WERI-Rb-1 (cell line): ENCODE results near the gene TRIM15.
"Not testable (repeated sequence)": the region's sequence is repeated elsewhere in the genome, so short reads cannot be mapped to it uniquely, and the experiment has no call there.

Experiments
- DNase-seq: peaks from one replicate; pipeline ENCODE4 v3.0.0-alpha.2; 2020
- H3K27ac ChIP-seq: fragments of 250-450 bp; sonication (Bioruptor Pico); 2 replicates; pipeline ENCODE4 v1.5.1; 2020; ENCODE audit warnings: mild to moderate bottlenecking, moderate library complexity
- H3K27me3 ChIP-seq: fragments of 250-450 bp; sonication (Bioruptor Pico); 2 replicates; pipeline ENCODE4 v1.5.1; 2021; ENCODE audit warnings: mild to moderate bottlenecking, low read depth, moderate library complexity; ENCODE audit not compliant: insufficient read depth, severe bottlenecking
- H3K36me3 ChIP-seq: fragments of 250-450 bp; sonication (Bioruptor Pico); 2 replicates; pipeline ENCODE4 v1.5.1; 2020; ENCODE audit warnings: mild to moderate bottlenecking, moderate library complexity
- H3K4me3 ChIP-seq: 2 replicates; pipeline ENCODE4 v1.5.1; 2011; ENCODE audit warnings: low read depth, mild to moderate bottlenecking, control low read depth, low read length
- H3K9me3 ChIP-seq: fragments of 250-450 bp; sonication (Bioruptor Pico); 2 replicates; pipeline ENCODE4 v1.5.1; 2021; ENCODE audit warnings: mild to moderate bottlenecking, moderate library complexity; ENCODE audit not compliant: severe bottlenecking
- CTCF ChIP-seq: IDR thresholded peaks from 2 replicates; pipeline ENCODE4 v1.5.1; 2011; ENCODE audit warnings: low read depth, mild to moderate bottlenecking, control low read depth, inconsistent platforms, low read length

The TRIM15 gene

GRCh38 chr6:30135147-30135546, 28.2 kb upstream of the TRIM15 start:
- Histone ChIP-seq H3K4me3 (no peak overlapping the region), H3K9me3 (peaks cover 2% of the 10 kb centered on the region), H3K36me3 (no peaks in the 10 kb centered on the region), H3K27me3 (peaks cover 97% of the 10 kb centered on the region), H3K27ac (no peak overlapping the region)
- no peak for DNase-seq
- no peak for TF ChIP-seq CTCF

- Histone ChIP-seq H3K36me3 (no peaks in the 10 kb centered on the region), H3K27me3 (peaks cover 96% of the 10 kb centered on the region), H3K4me3 (no peak within 1 kb of the TSS), H3K27ac (no peak within 1 kb of the TSS), H3K9me3 (peaks cover 2% of the 10 kb centered on the region)
- no peak for DNase-seq
- no peak for TF ChIP-seq CTCF
These were observed 27.6 kb upstream of the TRIM15 start, which contains the start of gene TRIM40 for GRCh38 chr6:30135757-30136156. Gene TRIM40 (plus strand): TSS chr6:30136140. CDS start chr6:30137037, 897 bp downstream.

GRCh38 chr6:30136570-30137286, 26.6 kb upstream of the TRIM15 start:
- H3K4me3 ChIP-seq, result no peak overlapping the region
- H3K27me3 ChIP-seq, result peaks cover 98% of the 10 kb centered on the region
- no peak for TF ChIP-seq CTCF
- no peak for DNase-seq
- peaks cover 2% of the 10 kb centered on the region for H3K9me3 ChIP-seq
- H3K36me3 ChIP-seq, result no peaks in the 10 kb centered on the region
- no peak overlapping the region for H3K27ac ChIP-seq

GRCh38 chr6:30140240-30140639, 23.1 kb upstream of the TRIM15 start:
- not testable (repeated sequence) for H3K36me3 ChIP-seq, H3K9me3 ChIP-seq, DNase-seq, H3K4me3 ChIP-seq, H3K27ac ChIP-seq
- peaks cover 98% of the 10 kb centered on the region for H3K27me3 ChIP-seq

- TF ChIP-seq CTCF, result no peak
- peaks cover 98% of the 10 kb centered on the region for H3K27me3 ChIP-seq
- H3K9me3 ChIP-seq, result peaks cover 2% of the 10 kb centered on the region
- no peak for DNase-seq
- no peak overlapping the region for H3K27ac ChIP-seq
- no peak overlapping the region for H3K4me3 ChIP-seq
- no peaks in the 10 kb centered on the region for H3K36me3 ChIP-seq
These were observed 20.7 kb upstream of the TRIM15 start for GRCh38 chr6:30142665-30143064.

- peaks cover 98% of the 10 kb centered on the region for H3K27me3 ChIP-seq
- TF ChIP-seq CTCF, result no peak
These were observed 19.6 kb upstream of the TRIM15 start for GRCh38 chr6:30143780-30144179.

More at GRCh38 chr6:30143780-30144179, 19.6 kb upstream of the TRIM15 start:
- Histone ChIP-seq H3K36me3 (no peaks in the 10 kb centered on the region), H3K9me3 (peaks cover 2% of the 10 kb centered on the region), H3K4me3 (no peak overlapping the region), H3K27ac (no peak overlapping the region)
- DNase-seq, result no peak
